ENCODE results near the gene CLDN14.

The CLDN14 gene

DNA sequence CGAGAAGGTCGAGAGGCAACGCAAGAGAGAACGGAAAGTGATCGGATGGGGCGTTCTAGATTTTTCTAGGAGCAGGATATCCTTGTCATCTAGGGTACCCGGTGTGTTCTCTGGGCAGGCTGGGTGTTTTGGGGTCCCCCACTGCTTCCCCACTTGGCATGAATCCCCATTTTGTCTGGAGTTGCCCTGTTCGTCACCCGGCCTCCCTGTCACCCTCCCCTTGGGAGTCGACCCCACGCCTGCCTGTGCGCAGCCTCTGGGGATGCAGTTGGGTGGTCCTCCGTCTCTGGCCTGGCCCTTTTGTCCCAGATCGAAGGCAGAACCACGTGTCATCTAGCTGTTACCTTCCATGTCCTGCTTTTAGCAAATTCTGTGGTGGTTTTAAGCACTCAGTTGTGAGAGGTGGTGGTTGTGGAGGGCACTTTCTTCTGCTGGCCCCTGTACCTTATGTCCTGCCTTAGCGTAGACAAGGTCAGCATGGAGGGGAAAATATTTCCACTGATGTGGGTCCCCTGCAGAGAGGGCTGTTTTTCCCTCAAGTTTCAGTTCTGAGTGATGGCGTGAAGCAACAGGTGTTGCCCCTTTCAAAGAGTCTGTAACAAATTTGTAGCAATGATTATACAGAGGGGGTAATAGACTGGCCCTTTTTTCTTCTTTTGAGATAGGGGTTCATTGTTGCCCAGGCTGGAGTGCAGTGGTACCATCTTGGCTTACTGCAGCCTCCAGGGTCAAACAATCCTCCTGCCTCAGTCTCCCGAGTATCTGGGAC lies 59.2 kb downstream of the CLDN14 start:
- in situ Hi-C loops (cut with MboI; ENCODE audit: low sequenced_read_pairs, unreplicated experiment): loop anchor here (10.0 kb wide), 1 partner anchor 514 kb away; no protein-coding TSS in a partner anchor

DNA sequence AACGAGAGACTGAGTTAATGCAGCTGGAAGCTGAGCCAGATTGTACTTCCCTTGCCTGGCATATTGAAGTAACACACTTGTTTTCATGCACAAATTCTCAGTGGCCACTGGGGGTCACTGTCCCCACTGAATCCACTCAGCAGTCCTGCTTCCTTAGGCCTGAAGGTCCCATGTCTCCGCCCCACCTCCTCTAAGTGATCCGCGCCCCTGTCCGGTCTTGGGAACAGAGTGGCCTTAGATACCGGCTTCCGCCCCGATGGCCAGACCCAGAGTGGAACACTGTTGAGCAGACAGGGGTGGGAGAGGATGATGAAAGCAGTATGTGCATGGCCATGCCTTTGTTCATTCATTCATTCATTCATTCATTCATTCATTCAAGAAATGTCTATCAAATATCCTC lies 59.9 kb downstream of the CLDN14 start:
- peak; percentile 86 for DNase-seq (ENCODE audit: low spot score)
- in situ Hi-C loops (cut with MboI; ENCODE audit: low sequenced_read_pairs, unreplicated experiment): loop anchor here (10.0 kb wide), 1 partner anchor 515 kb away; no protein-coding TSS in a partner anchor
- TF ChIP-seq, protein P1, sequence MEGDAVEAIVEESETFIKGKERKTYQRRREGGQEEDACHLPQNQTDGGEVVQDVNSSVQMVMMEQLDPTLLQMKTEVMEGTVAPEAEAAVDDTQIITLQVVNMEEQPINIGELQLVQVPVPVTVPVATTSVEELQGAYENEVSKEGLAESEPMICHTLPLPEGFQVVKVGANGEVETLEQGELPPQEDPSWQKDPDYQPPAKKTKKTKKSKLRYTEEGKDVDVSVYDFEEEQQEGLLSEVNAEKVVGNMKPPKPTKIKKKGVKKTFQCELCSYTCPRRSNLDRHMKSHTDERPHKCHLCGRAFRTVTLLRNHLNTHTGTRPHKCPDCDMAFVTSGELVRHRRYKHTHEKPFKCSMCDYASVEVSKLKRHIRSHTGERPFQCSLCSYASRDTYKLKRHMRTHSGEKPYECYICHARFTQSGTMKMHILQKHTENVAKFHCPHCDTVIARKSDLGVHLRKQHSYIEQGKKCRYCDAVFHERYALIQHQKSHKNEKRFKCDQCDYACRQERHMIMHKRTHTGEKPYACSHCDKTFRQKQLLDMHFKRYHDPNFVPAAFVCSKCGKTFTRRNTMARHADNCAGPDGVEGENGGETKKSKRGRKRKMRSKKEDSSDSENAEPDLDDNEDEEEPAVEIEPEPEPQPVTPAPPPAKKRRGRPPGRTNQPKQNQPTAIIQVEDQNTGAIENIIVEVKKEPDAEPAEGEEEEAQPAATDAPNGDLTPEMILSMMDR (IDR thresholded peaks at IDR 0.05; ENCODE audit: borderline replicate concordance, control extremely low read depth, extremely low read depth, insufficient read depth, missing control alignments): peak; percentile 71

More for the DNA sequence above, 59.2 kb downstream of the CLDN14 start:
- no peak for DNase-seq (ENCODE audit: low spot score)
- TF ChIP-seq, protein P1 (IDR thresholded peaks at IDR 0.05; ENCODE audit: borderline replicate concordance, control extremely low read depth, extremely low read depth, insufficient read depth, missing control alignments): no peak

DNA sequence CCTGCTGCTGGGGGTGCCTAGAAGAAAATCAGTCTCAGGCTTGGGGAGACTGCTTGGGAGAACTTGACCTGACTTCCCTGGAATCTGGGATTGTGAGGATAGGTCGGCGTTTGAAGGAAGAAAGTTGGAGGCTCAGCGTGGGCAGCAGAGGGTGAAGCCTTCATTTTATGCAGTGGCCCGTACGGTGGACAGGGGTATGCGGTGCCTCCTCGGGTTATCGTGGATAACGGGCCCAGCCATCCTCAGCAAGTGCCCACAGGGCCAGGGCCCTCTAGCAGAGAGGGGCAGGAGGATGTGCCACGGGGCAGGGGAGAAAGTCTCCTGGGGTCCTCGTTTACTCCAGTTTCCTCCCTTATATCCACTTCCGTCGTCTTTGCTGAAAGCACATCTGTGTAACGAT lies 60.7 kb downstream of the CLDN14 start:
- DNase-seq (ENCODE audit: low spot score): no peak
- in situ Hi-C loops (cut with MboI; ENCODE audit: low sequenced_read_pairs, unreplicated experiment): no loop called here
- TF ChIP-seq, protein P1 (IDR thresholded peaks at IDR 0.05; ENCODE audit: borderline replicate concordance, control extremely low read depth, extremely low read depth, insufficient read depth, missing control alignments): no peak

DNA sequence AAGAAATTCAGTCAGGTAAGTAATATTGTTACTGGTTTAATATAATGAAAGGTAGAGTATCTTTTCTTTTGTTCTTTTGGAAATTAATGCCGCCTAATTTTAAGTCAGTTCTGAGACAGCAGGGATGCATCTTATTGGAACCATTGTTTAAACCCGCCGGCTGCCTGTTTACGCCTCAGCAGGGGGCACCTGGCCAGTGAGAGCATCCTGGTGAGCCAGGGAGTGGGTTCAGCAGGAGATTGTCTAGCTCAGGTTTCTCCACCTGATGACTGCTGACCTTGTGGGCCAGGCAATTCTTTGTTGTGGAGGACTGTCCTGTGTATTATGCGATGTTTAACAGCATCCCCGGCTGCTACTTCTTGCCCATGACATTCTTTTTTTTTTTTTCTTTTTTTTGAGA lies 64.5 kb downstream of the CLDN14 start:
- DNase-seq (ENCODE audit: low spot score): no peak
- TF ChIP-seq, protein P1 (IDR thresholded peaks at IDR 0.05; ENCODE audit: borderline replicate concordance, control extremely low read depth, extremely low read depth, insufficient read depth, missing control alignments): no peak
- in situ Hi-C loops (cut with MboI; ENCODE audit: low sequenced_read_pairs, unreplicated experiment): no loop called here

DNA sequence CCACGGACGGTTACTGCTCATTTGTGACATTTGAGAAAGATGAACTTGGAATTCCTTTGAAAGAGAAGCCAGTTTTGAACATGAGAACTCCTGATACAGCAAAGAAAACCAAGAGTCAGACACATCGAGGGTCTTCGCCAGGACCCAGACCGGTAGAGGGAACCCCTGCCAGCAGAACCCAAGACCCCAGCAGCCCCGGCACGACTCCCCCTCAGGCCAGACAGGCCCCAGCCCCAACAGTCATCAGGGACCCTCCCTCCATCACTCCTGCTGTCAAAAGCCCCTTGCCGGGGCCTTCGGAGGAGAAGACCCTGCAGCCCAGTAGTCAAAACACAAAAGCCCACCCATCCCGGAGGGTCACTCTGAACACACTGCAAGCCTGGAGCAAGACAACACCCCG lies 67.0 kb downstream of the CLDN14 start:
- DNase-seq (ENCODE audit: low spot score): no peak
- in situ Hi-C loops (cut with MboI; ENCODE audit: low sequenced_read_pairs, unreplicated experiment): no loop called here
- TF ChIP-seq, protein P1 (IDR thresholded peaks at IDR 0.05; ENCODE audit: borderline replicate concordance, control extremely low read depth, extremely low read depth, insufficient read depth, missing control alignments): no peak

DNA sequence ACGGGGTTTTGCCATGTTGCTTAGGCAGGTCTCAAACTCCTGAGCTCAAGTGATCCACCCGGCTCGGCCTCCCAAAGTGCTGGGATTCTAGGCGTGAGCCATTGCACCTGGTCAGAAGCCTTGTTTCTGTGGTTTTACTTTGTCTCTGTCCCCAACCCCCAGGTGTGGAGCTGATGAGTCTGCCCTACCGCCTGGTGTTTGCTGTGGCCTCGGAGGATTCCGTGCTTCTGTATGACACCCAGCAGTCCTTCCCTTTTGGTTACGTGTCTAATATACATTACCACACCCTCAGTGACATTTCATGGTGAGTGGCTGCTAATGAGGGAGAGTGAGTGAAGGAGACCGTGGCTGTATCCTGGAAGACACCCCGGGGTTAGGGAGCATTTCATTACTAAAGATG lies 68.6 kb downstream of the CLDN14 start:
- TF ChIP-seq, protein P1 (IDR thresholded peaks at IDR 0.05; ENCODE audit: borderline replicate concordance, control extremely low read depth, extremely low read depth, insufficient read depth, missing control alignments): no peak
- in situ Hi-C loops (cut with MboI; ENCODE audit: low sequenced_read_pairs, unreplicated experiment): no loop called here

More for the DNA sequence above, 68.6 kb downstream of the CLDN14 start:
- no peak for DNase-seq (ENCODE audit: low spot score)

Data from GM13976 (cell line).